Activated CD8-positive, alpha-beta memory T cell treated with anti-CD3 and anti-CD28 coated beads, Interleukin-2, amount 10 ng/mL, durations not matched to agents 7 days and 5 days (primary cell): ENCODE results near the gene MB. TPM values are rescaled to one million over a fixed set of nuclear protein-coding genes. Genes with fewer than 3 reads are reported as not detected.
"Not testable (repeated sequence)": the region's sequence is repeated elsewhere in the genome, so short reads cannot be mapped to it uniquely, and the experiment has no call there.

Experiments
- ATAC-seq: fragments of 150-1000 bp; cut with Tn5 transposase; one replicate; pipeline ENCODE4 v1.10.0; 2021; ENCODE audit warnings: moderate library complexity
- CTCF ChIA-PET: fragments of 350-600 bp; sonication (Branson Sonifier 250); formaldehyde crosslinking; loops from one replicate; lab custom pipeline; 2021; ENCODE audit warnings: antibody characterized with exemption; lab: Charles Lee
- DNase-seq: peaks from one replicate; pipeline ENCODE4 v3.0.0-alpha.2; 2020
- H3K27ac Mint-ChIP-seq: one replicate; pipeline ENCODE4 v1.8.0; 2021; ENCODE audit warnings: mild to moderate bottlenecking, mixed read lengths
- H3K27me3 Mint-ChIP-seq: one replicate; pipeline ENCODE4 v1.8.0; 2021; ENCODE audit warnings: mixed read lengths
- H3K36me3 Mint-ChIP-seq: one replicate; pipeline ENCODE4 v1.8.0; 2021; ENCODE audit warnings: mild to moderate bottlenecking, mixed read lengths
- H3K4me1 Mint-ChIP-seq: one replicate; pipeline ENCODE4 v1.8.0; 2021; ENCODE audit warnings: mixed read lengths
- H3K4me3 Mint-ChIP-seq: one replicate; pipeline ENCODE4 v1.8.0; 2021; ENCODE audit warnings: mild to moderate bottlenecking, moderate library complexity, mixed read lengths
- H3K9me3 Mint-ChIP-seq: one replicate; pipeline ENCODE4 v1.8.0; 2022; ENCODE audit warnings: low read depth, mixed read lengths
- total RNA-seq, 2 experiments: library from RNA; stranded (reverse); gene quantifications; one replicate each; pipeline ENCODE4 v1.2.3, GENCODE V29; 2021

The MB gene
- 1 to 10 TPM in 1 of 2 experiments, not detected in 1; 2.6 TPM for total RNA-seq

DNA sequence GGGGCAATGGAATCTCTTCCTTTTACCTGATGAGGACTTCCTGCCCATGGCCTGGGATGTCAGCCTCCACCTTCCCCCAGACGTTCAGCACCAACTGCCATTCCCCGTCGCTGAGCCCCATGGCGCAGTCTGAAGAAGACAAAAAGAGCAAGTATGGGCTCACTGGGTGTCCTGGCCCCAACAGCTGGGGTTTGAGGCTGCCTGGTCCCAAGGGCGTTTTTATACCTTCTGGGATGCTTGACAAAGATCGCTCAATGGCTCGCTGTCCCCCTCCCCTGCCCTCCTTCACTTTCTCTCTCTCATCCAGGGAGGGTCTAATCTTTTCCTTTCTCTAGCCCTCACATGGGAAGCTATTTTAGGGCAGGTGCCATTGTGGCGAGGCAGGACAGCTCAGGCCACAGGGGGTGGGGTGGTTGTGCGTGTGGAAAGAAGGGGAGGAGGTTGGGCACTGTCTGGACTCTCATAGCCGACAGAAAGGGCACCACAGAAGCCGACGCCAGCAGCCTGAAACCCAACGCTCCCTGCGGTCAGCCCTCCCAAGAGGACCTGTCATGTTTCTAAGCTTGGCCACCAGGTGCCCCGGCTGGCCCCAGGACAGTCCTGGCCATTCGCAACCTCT, at the start of gene MB:
TSS of gene MB (minus strand) at position 193 of the 619 bp plus-strand sequence. CDS start at position 121, 72 bp downstream.
- no peak for DNase-seq
- Mint-ChIP-seq H3K27ac (no peak within 1 kb of the TSS), H3K27me3 (peaks cover 7% of the 10 kb centered on the region), H3K4me1 (peaks cover 4% of the 10 kb centered on the region), H3K4me3 (no peak within 1 kb of the TSS), H3K36me3 (no peaks in the 10 kb centered on the region), H3K9me3 (no peaks in the 10 kb centered on the region)
- CTCF ChIA-PET: interaction anchor here (0.6 to 1.4 kb wide), 3 partner anchors 34 to 482 kb away, joined by 3 to 4 read pairs (median 4); no protein-coding TSS in a partner anchor
- no peak for ATAC-seq

DNA sequence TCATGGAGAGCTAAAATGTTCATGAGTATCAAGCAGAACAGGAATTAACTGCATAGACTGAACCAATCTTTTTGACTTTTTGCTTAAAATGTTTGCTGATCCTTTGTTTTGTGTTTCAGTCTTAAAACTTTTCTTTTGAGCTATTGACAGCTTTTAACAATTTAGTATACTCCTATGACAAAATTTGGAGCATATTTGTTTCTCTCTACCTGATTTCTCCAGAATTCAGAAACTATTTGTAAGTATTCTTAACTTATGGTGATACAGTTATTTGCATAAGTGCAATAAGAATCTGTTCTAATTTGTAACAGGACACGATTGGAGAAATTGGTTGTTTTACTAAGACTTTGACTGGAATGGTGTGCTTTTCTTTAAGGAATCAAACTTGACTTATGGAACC, 49.6 kb upstream of the MB start:
- CTCF ChIA-PET, ATAC-seq, H3K27me3 Mint-ChIP-seq, H3K4me3 Mint-ChIP-seq, DNase-seq, H3K27ac Mint-ChIP-seq: not testable (repeated sequence)
- Mint-ChIP-seq H3K9me3 (peaks cover 17% of the 10 kb centered on the region), H3K36me3 (peaks cover 59% of the 10 kb centered on the region), H3K4me1 (peaks cover 17% of the 10 kb centered on the region)

DNA sequence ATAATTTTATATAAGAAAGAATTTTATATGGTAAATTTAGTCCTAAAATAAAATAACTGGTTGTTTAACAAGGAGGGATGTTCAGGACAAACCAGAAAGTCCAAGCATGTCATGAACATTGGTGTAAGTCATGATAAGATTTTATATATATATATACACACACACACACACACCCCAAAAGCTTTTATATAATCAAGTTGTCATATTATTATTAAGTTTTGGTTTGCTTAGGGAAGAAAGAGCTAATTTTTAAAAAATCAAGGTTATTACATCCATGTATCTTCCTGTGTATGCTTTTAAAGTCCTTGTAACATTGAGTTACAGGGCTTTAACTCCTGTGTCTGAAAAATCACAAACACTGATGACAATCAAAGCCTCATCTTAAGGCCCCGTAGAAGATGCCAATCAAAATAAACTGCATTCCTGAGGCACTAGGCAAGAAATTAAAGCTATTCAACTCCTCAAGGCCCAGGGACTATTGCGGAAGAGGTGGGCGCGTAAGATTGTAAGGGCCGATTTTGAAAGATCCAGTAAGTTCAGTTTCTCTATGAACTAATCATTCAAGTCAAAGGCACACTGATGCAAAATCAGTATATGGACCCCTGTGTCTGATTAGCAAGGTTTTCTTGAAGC, 47.9 kb upstream of the MB start:
- Mint-ChIP-seq H3K27ac (no peak overlapping the region), H3K36me3 (peaks cover 75% of the 10 kb centered on the region), H3K4me1 (peaks cover 32% of the 10 kb centered on the region), H3K27me3 (no peaks in the 10 kb centered on the region), H3K9me3 (peaks cover 17% of the 10 kb centered on the region), H3K4me3 (no peak overlapping the region)
- DNase-seq (no peak), ATAC-seq (no peak)
- CTCF ChIA-PET: interaction anchor here (2.0 kb wide), 1 partner anchor 17 kb away, joined by 6 read pairs; the partner anchor contains the start of gene APOL6

DNA sequence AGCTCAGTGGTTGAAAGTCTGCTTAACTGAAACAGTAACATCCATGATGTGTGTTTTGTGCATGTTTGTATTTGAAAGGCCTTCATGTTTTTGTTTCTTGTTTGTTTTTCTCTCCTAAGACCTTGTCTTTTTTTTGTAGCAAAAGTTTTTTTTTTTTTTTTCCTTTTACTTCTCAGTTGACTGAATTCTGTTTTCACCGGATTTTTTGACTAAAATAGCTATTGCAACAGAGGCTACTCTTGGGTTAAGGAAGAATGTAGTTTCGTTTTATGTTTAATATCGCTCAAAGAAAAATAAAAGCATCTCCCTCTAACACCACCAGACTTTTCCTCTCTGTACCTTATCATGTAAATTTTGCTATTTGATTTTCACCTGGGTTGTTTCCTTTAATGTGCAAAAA, 46.2 kb upstream of the MB start:
- H3K4me1 Mint-ChIP-seq: peaks cover 49% of the 10 kb centered on the region
- H3K9me3 Mint-ChIP-seq: peaks cover 22% of the 10 kb centered on the region
- peak overlapping the region; percentile 32 for H3K27ac Mint-ChIP-seq
- CTCF ChIA-PET: interaction anchor here (2.9 kb wide), 1 partner anchor 15 kb away, joined by 14 read pairs; the partner anchor contains the start of gene APOL6
- no peak for DNase-seq
- H3K27me3 Mint-ChIP-seq: no peaks in the 10 kb centered on the region
- H3K4me3 Mint-ChIP-seq: no peak overlapping the region
- ATAC-seq: no peak
- peaks cover 87% of the 10 kb centered on the region for H3K36me3 Mint-ChIP-seq

DNA sequence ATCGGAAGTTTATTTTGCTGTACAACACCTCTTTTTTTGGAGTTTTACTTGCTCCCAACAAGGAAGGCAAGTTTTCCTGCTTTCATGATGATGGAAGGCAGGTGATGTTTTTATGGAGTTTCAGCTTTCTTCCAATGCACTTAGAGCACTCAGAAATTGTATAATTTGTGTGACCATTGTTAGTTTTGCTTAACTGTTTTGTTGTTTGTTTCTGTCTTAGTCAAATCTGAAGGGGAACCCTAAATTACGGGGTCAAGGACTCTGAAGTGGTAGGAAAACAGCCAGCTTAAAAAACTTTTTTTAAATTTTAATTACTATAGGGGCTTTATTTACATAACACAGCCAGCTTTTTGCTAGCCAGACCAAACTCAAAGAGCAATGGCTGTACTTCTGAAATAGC, 45.8 kb upstream of the MB start:
- Mint-ChIP-seq H3K27ac (peak overlapping the region; percentile 71), H3K9me3 (peaks cover 23% of the 10 kb centered on the region), H3K36me3 (peaks cover 89% of the 10 kb centered on the region), H3K4me3 (no peak overlapping the region), H3K4me1 (peaks cover 54% of the 10 kb centered on the region), H3K27me3 (no peaks in the 10 kb centered on the region)
- CTCF ChIA-PET: interaction anchor here (2.9 kb wide), 1 partner anchor 14 kb away, joined by 14 read pairs; the partner anchor contains the start of gene APOL6
- ATAC-seq: no peak
- no peak for DNase-seq

DNA sequence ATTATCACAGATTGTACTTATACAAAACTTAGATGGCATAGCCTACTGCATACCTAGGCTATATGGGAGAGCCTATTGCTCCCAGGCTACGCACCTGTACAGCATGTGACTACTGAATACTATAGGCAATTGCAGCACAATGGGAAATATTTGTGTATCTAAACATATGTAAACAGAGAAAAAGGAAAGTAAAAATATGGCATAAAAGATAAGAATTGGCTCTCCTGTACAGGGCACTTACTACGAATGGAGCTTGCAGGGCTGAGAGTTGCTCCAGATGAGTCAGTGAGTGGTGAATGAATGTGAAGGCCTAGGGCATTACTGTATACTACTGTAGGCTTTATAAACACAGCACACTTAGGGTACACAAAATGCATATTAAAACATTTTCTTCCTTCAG, 44.3 kb upstream of the MB start:
- H3K4me3 Mint-ChIP-seq: no peak overlapping the region
- DNase-seq (no peak), ATAC-seq (peak; percentile 61)
- peaks cover 61% of the 10 kb centered on the region for H3K4me1 Mint-ChIP-seq
- peak overlapping the region; percentile 83 for H3K27ac Mint-ChIP-seq
- CTCF ChIA-PET: interaction anchor here (2.9 kb wide), 1 partner anchor 13 kb away, joined by 14 read pairs; the partner anchor contains the start of gene APOL6
- peaks cover 89% of the 10 kb centered on the region for H3K36me3 Mint-ChIP-seq
- peaks cover 18% of the 10 kb centered on the region for H3K9me3 Mint-ChIP-seq
- no peaks in the 10 kb centered on the region for H3K27me3 Mint-ChIP-seq

DNA sequence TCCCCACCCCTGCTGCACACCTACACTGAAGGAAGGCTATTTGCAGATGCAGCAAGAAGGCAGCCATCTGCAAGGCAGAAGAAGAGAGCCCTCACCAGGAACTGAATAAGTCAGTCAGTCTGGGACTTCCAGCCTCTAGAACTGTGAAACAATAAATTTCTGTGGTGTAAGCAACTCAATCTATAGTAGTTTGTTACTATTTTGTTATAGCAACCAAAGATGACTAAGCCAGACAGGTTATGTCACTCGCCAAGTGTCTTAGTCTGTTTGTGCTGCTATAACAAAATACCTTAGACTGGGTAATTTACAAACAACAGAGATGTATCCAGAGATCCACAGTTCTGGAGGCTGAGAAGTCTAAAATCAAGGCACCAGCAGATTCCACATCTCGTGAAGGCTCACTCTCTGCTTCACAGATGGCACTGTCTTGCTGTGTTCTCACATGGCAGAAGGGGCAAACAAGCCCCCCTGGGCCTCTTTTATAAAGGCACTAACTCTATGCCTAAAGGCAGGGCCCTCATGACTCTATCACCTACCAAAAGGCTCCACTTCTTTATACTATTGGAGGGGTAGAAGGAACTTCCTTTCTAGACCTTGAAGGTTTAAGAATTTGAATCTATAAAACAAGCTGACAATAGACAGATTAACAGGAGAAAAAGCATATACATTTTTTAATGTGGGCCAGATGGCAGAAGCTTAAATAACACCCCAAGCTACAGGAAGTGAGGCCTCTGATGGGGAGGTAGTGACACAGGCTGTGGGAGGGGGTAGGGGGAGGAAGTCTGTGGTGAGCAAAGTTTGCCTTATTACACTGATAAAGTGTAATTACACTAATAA, 43.4 kb upstream of the MB start:
- ATAC-seq (peak; percentile 79), DNase-seq (peak; percentile 69)
- Mint-ChIP-seq H3K27me3 (no peaks in the 10 kb centered on the region), H3K36me3 (peaks cover 92% of the 10 kb centered on the region), H3K4me1 (peaks cover 61% of the 10 kb centered on the region), H3K27ac (peak overlapping the region; percentile 83), H3K4me3 (no peak overlapping the region), H3K9me3 (peaks cover 16% of the 10 kb centered on the region)
- CTCF ChIA-PET: interaction anchor here (2.9 kb wide), 1 partner anchor 12 kb away, joined by 14 read pairs; the partner anchor contains the start of gene APOL6

DNA sequence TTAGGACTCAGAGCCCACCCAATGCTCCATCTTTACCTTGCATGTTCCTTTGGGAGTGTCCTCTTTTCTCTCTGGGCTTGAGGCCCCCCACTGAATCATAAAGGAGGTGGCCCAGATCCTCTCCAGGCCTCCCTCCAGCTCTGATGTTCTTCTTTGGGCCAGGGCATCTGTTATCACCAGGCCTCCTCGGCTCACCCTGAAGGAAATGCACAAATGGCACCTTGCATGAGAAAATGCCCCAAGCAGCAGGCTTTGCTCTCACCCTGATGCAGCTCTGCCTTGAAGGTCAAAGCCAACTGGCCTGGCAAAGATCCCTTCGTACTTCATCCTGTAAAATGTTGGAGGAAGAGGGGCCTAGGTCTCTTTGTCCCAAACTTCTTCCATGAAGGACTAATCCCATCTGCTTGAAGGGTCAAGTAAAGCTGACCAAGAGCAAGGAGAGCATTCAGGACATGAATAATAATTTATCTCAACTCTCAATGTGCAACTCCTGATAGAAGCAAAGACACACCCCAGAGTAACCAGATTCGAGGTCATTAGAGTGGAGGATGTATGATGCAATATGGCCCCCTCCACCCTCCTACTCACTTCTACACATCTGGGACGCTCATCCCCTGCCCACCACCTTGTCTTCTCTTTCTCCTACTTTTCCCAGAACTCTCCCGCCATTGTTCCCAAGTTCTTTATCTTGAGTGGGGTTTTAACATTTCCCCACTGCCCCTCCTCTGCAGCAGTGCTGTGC, 40.6 kb upstream of the MB start:
- Mint-ChIP-seq H3K27ac (peak overlapping the region; percentile 41), H3K27me3 (no peaks in the 10 kb centered on the region), H3K9me3 (peaks cover 11% of the 10 kb centered on the region), H3K36me3 (peaks cover 93% of the 10 kb centered on the region), H3K4me1 (peaks cover 70% of the 10 kb centered on the region), H3K4me3 (no peak overlapping the region)
- CTCF ChIA-PET: interaction anchor here (1.1 kb wide), 1 partner anchor 9 kb away, joined by 4 read pairs; the partner anchor contains the start of gene APOL6
- no peak for DNase-seq
- no peak for ATAC-seq

DNA sequence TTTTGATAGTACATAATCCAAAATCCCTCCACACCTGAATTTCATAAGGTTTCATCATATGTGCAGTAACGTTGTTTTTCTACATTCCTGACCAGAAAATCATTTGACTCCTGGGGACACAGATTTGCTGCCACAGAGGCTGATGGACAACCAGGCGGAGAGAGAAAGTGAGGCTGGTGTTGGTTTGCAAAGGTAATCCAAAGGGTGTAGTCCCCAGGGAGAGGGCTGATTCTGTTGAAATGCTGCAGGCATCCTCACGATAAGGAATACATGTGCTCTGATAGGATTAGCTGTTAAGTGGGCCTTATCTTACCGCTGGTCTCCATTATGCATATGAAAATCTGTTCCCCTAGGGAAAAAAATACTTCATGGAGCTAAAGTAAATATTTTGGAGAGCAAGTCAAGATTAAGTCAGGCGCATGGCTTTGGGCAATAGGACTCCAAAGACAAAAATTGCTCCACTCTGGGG, 39.2 kb upstream of the MB start:
- H3K27me3 Mint-ChIP-seq: no peaks in the 10 kb centered on the region
- ATAC-seq (no peak), DNase-seq (no peak)
- H3K4me1 Mint-ChIP-seq: peaks cover 66% of the 10 kb centered on the region
- H3K36me3 Mint-ChIP-seq: peaks cover 90% of the 10 kb centered on the region
- peaks cover 6% of the 10 kb centered on the region for H3K9me3 Mint-ChIP-seq
- CTCF ChIA-PET: interaction anchor here (1.9 kb wide), 1 partner anchor 26 kb away, joined by 6 read pairs; no protein-coding TSS in a partner anchor
- no peak overlapping the region for H3K4me3 Mint-ChIP-seq
- no peak overlapping the region for H3K27ac Mint-ChIP-seq

DNA sequence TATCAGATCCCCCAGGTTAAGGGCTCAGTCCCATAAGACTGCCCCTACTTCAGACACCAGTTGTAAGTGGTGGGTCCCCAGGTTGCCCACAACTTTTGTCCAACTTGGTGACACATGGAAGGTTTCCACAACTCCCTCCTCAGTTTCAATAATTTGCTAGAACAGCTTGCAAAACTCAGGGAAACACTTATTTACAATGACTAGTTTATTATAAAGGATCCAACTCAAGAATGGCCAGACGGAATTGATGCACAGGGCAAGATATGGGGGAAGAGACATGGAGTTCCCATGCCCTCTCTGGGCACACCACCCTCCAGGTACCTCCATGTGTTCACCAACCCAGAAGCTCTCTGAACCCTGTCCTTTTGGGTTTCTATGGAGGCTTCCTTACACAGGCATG, 36.7 kb upstream of the MB start:
- peaks cover 55% of the 10 kb centered on the region for H3K4me1 Mint-ChIP-seq
- H3K27me3 Mint-ChIP-seq: no peaks in the 10 kb centered on the region
- CTCF ChIA-PET: no interaction called here
- DNase-seq (no peak), ATAC-seq (no peak)
- peaks cover 91% of the 10 kb centered on the region for H3K36me3 Mint-ChIP-seq
- H3K4me3 Mint-ChIP-seq: no peak overlapping the region
- no peak overlapping the region for H3K27ac Mint-ChIP-seq
- H3K9me3 Mint-ChIP-seq: peaks cover 5% of the 10 kb centered on the region

DNA sequence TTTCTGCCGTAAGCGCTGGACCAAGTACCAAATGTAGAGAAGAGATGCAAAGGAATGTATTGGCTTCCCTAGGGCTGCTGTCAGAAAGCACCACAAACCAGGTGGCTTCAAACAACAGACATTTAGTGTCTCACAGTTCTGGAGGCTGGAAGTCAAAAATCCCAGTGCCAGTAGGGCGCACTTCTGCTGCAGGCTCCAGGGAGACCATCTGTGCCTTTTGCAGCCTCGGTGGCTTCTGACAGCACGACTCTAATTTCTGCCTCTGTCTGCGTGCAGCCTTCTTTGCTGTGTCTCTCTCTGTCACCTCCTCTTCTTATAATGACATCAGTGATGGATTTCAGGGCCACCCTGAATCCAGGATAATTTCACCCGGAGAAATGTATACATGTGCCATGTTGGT, 34.0 kb upstream of the MB start:
- ATAC-seq (no peak), DNase-seq (peak; percentile 4)
- CTCF ChIA-PET: no interaction called here
- Mint-ChIP-seq H3K27me3 (no peaks in the 10 kb centered on the region), H3K4me1 (peaks cover 48% of the 10 kb centered on the region), H3K4me3 (peak overlapping the region; percentile 100), H3K9me3 (peaks cover 2% of the 10 kb centered on the region), H3K27ac (peak overlapping the region; percentile 52), H3K36me3 (peaks cover 67% of the 10 kb centered on the region)

DNA sequence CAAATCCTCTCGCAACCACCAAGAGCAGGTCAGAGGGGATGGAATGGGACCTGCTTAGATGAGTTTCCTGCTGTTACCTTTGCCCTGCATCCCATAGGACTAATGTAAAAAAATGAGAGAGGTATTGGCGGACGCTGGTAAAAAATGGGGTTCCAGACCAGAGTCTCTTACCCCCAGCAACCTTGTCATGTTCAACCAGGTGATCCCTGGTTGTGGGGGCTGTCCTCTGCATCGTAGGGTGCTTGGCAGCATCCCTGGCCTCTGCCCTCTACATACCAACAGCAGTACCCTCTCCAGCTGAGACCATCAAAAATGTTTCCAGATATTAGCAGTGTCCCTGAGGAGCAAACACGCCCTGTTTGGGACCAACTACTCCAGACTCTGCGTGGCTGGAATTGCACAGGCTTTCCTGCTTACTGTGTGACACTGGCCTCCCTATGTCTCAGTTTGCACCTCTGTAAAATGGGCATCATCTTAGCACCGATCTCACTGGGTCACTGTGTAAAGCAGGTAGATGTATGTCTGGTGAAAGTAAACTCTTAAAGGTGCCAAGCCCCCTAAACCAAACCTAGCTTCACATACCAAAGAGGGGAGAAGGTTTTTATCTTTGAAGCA, 32.6 kb upstream of the MB start:
- CTCF ChIA-PET: interaction anchor here (0.8 to 3.9 kb wide), 4 partner anchors 12 to 416 kb away, joined by 3 to 32 read pairs (median 10); no protein-coding TSS in a partner anchor
- ATAC-seq (no peak), DNase-seq (peak; percentile 38)
- peak overlapping the region; percentile 100 for H3K4me3 Mint-ChIP-seq
- H3K27ac Mint-ChIP-seq: peak overlapping the region; percentile 100
- H3K36me3 Mint-ChIP-seq: peaks cover 55% of the 10 kb centered on the region
- H3K27me3 Mint-ChIP-seq: no peaks in the 10 kb centered on the region
- peaks cover 2% of the 10 kb centered on the region for H3K9me3 Mint-ChIP-seq
- H3K4me1 Mint-ChIP-seq: peaks cover 46% of the 10 kb centered on the region
